ENCODE data around the gene TMEM63C.

GRCh38 chr14:77249286-77249685 is 67.7 kb downstream of the TMEM63C start:
- TF ChIP-seq, protein P1, sequence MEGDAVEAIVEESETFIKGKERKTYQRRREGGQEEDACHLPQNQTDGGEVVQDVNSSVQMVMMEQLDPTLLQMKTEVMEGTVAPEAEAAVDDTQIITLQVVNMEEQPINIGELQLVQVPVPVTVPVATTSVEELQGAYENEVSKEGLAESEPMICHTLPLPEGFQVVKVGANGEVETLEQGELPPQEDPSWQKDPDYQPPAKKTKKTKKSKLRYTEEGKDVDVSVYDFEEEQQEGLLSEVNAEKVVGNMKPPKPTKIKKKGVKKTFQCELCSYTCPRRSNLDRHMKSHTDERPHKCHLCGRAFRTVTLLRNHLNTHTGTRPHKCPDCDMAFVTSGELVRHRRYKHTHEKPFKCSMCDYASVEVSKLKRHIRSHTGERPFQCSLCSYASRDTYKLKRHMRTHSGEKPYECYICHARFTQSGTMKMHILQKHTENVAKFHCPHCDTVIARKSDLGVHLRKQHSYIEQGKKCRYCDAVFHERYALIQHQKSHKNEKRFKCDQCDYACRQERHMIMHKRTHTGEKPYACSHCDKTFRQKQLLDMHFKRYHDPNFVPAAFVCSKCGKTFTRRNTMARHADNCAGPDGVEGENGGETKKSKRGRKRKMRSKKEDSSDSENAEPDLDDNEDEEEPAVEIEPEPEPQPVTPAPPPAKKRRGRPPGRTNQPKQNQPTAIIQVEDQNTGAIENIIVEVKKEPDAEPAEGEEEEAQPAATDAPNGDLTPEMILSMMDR (IDR thresholded peaks at IDR 0.05) = no peak
- TF ChIP-seq POLR2A (IDR thresholded peaks at IDR 0.05) = no peak
